OCI-LY3 (cell line): ENCODE data around the gene CADM2.

ENCODE experiments used
- H2AFZ ChIP-seq: fragments of 200-600, 300-600 bp; shearing (Covaris generic); 2 replicates; pipeline ENCODE4 v1.6.0; 2014; ENCODE audit warnings: antibody characterized with exemption, low read depth, low read length
- H3K27ac ChIP-seq: fragments of 200-600, 300-600 bp; sonication (generic); 2 replicates; pipeline ENCODE4 v1.5.1; 2014; ENCODE audit warnings: mild to moderate bottlenecking, low read length, moderate library complexity, mixed read lengths
- H3K27me3 ChIP-seq: fragments of 200-600, 300-600 bp; sonication (generic); 2 replicates; pipeline ENCODE4 v1.6.1; 2014; ENCODE audit warnings: low read depth, low read length, mixed read lengths
- H3K36me3 ChIP-seq: fragments of 200-600, 300-600 bp; sonication (generic); replicated peaks from 2 replicates; pipeline ENCODE3; 2014; ENCODE audit warnings: low read depth, low read length, mixed read lengths
- H3K4me1 ChIP-seq: fragments of 300-600, 200-600 bp; sonication (generic); 2 replicates; pipeline ENCODE4 v1.6.1; 2014; ENCODE audit warnings: low read length, mixed read lengths
- H3K4me2 ChIP-seq: fragments of 200-600, 300-600 bp; sonication (generic); 2 replicates; pipeline ENCODE4 v1.6.1; 2014; ENCODE audit warnings: low read length, mixed read lengths
- H3K4me3 ChIP-seq: fragments of 300-600, 200-600 bp; sonication (generic); 2 replicates; pipeline ENCODE4 v1.5.1; 2014; ENCODE audit warnings: antibody characterized with exemption, mild to moderate bottlenecking, low read length, moderate library complexity
- H3K79me2 ChIP-seq: fragments of 300-600, 200-600 bp; shearing (Covaris generic); 2 replicates; pipeline ENCODE4 v1.6.1; 2014; ENCODE audit warnings: mild to moderate bottlenecking, low read length, mixed read lengths
- H3K9ac ChIP-seq: fragments of 300-600, 200-600 bp; shearing (Covaris generic); 2 replicates; pipeline ENCODE4 v1.6.0; 2014; ENCODE audit warnings: mild to moderate bottlenecking, low read length, moderate library complexity
- H3K9me3 ChIP-seq: fragments of 200-600, 300-600 bp; shearing (Covaris generic); 2 replicates; pipeline ENCODE4 v1.6.1; 2014; ENCODE audit warnings: low read length, mixed read lengths; ENCODE audit not compliant: insufficient read depth
- H4K20me1 ChIP-seq: fragments of 200-600, 300-600 bp; sonication (generic); 2 replicates; pipeline ENCODE4 v1.6.1; 2016; ENCODE audit warnings: low read length, mixed read lengths; ENCODE audit not compliant: insufficient read depth
- EZH2phosphoT487 ChIP-seq: fragments of 200-600 bp; shearing (Covaris generic); IDR thresholded peaks from 2 replicates; pipeline ENCODE4 v1.6.1; 2018; ENCODE audit warnings: antibody characterized with exemption, mixed run types, low read depth
- TF ChIP-seq, protein P1 (sequence below): fragments of 200-600, 300-600 bp; sonication (generic); IDR thresholded peaks from 2 replicates; pipeline ENCODE4 v1.5.1; 2014; ENCODE audit warnings: antibody characterized with exemption, low read length, low read depth

The CADM2 gene

DNA sequence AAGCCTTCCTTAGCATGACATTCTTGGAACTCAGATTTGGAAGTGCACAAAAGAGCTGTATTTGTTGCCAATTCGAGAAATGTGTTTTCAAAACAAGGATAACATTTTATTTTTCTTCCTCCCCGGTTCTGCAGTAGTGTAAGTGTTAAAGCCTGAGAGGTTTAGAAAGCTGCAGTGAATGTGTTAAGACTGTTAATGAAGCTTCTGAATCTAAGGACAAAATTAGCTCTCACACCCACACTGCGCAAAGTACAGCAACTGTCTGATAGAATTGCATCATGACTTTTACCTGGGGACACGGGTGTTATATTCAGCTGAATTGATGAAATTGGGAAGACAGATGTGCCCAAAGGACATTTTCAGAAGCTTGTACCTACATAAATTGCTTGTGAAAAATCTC is 344.4 kb downstream of the CADM2 start:
- Histone ChIP-seq H3K9me3 (no peaks in the 10 kb centered on the region), H3K9ac (no peak overlapping the region), H4K20me1 (no peaks in the 10 kb centered on the region), H3K27me3 (no peaks in the 10 kb centered on the region), H3K79me2 (no peaks in the 10 kb centered on the region), H3K27ac (no peak overlapping the region), H3K36me3 (no peaks in the 10 kb centered on the region), H2AFZ (no peak overlapping the region), H3K4me3 (no peak overlapping the region), H3K4me1 (no peaks in the 10 kb centered on the region), H3K4me2 (no peak overlapping the region)
- TF ChIP-seq, protein P1, sequence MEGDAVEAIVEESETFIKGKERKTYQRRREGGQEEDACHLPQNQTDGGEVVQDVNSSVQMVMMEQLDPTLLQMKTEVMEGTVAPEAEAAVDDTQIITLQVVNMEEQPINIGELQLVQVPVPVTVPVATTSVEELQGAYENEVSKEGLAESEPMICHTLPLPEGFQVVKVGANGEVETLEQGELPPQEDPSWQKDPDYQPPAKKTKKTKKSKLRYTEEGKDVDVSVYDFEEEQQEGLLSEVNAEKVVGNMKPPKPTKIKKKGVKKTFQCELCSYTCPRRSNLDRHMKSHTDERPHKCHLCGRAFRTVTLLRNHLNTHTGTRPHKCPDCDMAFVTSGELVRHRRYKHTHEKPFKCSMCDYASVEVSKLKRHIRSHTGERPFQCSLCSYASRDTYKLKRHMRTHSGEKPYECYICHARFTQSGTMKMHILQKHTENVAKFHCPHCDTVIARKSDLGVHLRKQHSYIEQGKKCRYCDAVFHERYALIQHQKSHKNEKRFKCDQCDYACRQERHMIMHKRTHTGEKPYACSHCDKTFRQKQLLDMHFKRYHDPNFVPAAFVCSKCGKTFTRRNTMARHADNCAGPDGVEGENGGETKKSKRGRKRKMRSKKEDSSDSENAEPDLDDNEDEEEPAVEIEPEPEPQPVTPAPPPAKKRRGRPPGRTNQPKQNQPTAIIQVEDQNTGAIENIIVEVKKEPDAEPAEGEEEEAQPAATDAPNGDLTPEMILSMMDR, result no peak
- no peak for TF ChIP-seq EZH2phosphoT487

DNA sequence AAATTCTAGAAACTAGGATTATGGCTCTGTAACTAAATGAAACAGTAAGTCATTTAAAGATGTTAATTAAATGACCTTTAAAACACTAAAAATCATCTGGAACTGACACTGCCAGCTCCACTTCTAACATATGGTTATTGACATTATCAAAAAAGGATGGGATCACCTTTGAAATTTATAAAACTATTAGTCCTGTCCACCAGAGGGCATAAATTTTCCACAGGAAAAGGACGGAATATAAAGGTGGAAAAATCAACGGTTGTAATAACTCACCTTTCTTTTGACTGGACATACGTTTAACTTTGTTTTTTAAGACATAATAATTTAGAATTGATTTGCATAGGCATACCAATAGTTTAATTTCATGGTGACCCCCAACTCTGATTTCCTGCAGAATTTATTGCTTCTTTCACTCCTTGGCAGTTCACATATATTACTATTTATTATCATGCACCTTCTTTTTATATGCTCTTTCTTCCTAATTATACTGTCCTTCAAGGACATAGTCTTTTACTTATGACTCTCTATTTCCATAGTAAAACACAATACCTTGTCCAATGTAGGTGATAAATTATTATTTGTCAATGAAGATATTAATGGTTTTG is 345.7 kb downstream of the CADM2 start:
- Histone ChIP-seq H3K79me2 (no peaks in the 10 kb centered on the region), H4K20me1 (no peaks in the 10 kb centered on the region), H3K36me3 (no peaks in the 10 kb centered on the region), H2AFZ (no peak overlapping the region), H3K4me3 (no peak overlapping the region), H3K27ac (no peak overlapping the region), H3K4me1 (no peaks in the 10 kb centered on the region), H3K9ac (no peak overlapping the region), H3K9me3 (no peaks in the 10 kb centered on the region), H3K4me2 (no peak overlapping the region), H3K27me3 (no peaks in the 10 kb centered on the region)
- TF ChIP-seq, protein P1, result peak; percentile 42
- no peak for TF ChIP-seq EZH2phosphoT487

DNA sequence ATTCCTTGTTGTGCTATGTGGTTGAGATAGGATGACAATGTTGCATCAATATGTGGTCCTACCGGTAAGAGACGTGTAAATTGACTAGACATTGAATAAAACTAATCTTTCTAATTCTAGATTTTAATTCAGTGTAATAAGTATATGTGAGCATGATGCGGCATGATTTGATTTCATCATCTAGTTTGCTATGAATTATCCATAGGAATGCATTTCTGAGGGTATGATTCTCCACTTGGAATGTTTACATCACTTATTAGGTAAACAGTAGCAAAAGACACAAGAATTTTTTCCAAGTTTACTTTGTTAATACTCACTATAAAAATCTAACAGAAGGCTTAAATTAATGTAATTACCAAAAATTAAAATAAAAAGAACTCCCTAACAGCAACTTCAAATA is 353.5 kb downstream of the CADM2 start:
- Histone ChIP-seq H3K9me3 (no peaks in the 10 kb centered on the region), H4K20me1 (no peaks in the 10 kb centered on the region), H3K9ac (no peak overlapping the region), H3K36me3 (no peaks in the 10 kb centered on the region), H3K4me1 (no peaks in the 10 kb centered on the region), H3K4me2 (no peak overlapping the region), H3K4me3 (no peak overlapping the region), H3K27ac (no peak overlapping the region), H3K79me2 (no peaks in the 10 kb centered on the region), H2AFZ (no peak overlapping the region), H3K27me3 (no peaks in the 10 kb centered on the region)
- TF ChIP-seq EZH2phosphoT487, result no peak
- TF ChIP-seq, protein P1, result no peak

DNA sequence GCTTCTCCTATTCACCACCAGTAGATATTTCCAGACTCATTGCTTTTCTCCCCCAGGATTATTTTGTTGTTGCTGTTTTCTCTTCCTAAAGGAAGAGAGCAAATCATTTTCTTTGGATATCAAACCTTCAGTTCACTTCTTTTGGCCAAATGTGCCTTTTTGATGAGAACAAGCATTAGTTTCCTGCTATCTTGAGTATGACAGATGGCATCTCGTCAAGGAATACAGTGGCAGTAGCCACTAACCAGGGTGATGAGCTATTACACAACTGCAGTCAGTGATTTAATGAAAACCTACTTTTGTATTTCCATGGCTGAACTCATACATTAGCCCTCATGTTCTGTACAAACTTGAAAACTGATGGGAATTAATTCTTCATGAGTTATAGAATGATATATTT is 354.6 kb downstream of the CADM2 start:
- H3K36me3 ChIP-seq, result no peaks in the 10 kb centered on the region
- TF ChIP-seq, protein P1, result no peak
- TF ChIP-seq EZH2phosphoT487, result no peak
- H3K27me3 ChIP-seq, result no peaks in the 10 kb centered on the region
- H3K4me1 ChIP-seq, result no peaks in the 10 kb centered on the region
- H3K27ac ChIP-seq, result no peak overlapping the region
- H3K9me3 ChIP-seq, result no peaks in the 10 kb centered on the region
- H3K9ac ChIP-seq, result no peak overlapping the region
- no peak overlapping the region for H3K4me3 ChIP-seq
- no peak overlapping the region for H3K4me2 ChIP-seq
- H3K79me2 ChIP-seq, result no peaks in the 10 kb centered on the region
- H2AFZ ChIP-seq, result no peak overlapping the region
- H4K20me1 ChIP-seq, result no peaks in the 10 kb centered on the region
